ENCODE results near the gene PPP1R9B. TPM values are rescaled to one million over a fixed set of nuclear protein-coding genes. Genes with fewer than 3 reads are reported as not detected.

The PPP1R9B gene
- total RNA-seq, 1 donor from 2014 or later: 40.5 TPM

- no peak for DNase-seq (ENCODE audit: low read depth)
These were observed 38.0 kb upstream of the PPP1R9B start for GRCh38 chr17:50188531-50188920.

- peak; percentile 51 for DNase-seq (ENCODE audit: low read depth)
These were observed 37.5 kb upstream of the PPP1R9B start for GRCh38 chr17:50187751-50188530.

GRCh38 chr17:50187394-50187725 lies 36.9 kb upstream of the PPP1R9B start:
- no peak for DNase-seq (ENCODE audit: low read depth)

- peak; percentile 56 for DNase-seq (ENCODE audit: low read depth)
These were observed 36.4 kb upstream of the PPP1R9B start for GRCh38 chr17:50186661-50187393.

- DNase-seq (ENCODE audit: low read depth): peak; percentile 24
These were observed 35.4 kb upstream of the PPP1R9B start for GRCh38 chr17:50185631-50186471.

DNA sequence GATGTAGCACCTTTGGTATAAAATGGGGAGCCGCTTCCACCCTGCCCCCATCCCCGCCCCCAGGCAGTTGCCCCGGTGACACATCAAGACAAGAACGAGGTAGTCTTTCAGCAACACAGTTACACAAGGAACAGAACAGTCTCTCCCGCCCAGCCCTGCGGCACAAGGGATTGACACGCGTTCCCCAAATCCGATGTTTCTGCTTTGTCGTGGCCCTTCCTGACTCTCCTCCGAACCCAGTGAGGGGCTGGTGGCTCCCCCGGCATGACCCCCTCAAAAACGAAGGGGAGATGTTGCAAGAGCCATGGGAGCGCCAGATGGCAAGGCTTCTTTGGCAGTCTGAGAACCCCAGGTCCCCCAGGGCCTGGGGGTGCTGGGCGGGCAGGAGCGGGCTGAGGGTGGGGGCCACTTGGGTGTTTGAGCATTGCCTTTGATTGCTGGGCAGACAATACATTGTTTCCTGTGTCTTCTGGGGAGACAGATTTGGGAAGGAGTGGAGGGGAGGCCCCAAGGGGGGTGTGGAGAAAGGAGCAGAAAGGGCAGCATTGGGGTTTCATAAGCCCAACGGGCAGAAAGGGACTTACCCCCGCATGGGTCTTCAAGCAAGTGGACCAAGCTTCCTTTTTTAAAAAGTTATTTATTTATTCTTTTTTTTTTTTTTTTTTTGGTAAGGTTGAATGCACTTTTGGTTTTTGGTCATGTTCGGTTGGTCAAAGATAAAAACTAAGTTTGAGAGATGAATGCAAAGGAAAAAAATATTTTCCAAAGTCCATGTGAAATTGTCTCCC lies 34.3 kb upstream of the PPP1R9B start:
- peak; percentile 43 for DNase-seq (ENCODE audit: low read depth)

- DNase-seq (ENCODE audit: low read depth): peak; percentile 36
These were observed 33.6 kb upstream of the PPP1R9B start for GRCh38 chr17:50184064-50184463.

GRCh38 chr17:50183421-50183994 lies 33.0 kb upstream of the PPP1R9B start:
- peak; percentile 20 for DNase-seq (ENCODE audit: low read depth)

DNA sequence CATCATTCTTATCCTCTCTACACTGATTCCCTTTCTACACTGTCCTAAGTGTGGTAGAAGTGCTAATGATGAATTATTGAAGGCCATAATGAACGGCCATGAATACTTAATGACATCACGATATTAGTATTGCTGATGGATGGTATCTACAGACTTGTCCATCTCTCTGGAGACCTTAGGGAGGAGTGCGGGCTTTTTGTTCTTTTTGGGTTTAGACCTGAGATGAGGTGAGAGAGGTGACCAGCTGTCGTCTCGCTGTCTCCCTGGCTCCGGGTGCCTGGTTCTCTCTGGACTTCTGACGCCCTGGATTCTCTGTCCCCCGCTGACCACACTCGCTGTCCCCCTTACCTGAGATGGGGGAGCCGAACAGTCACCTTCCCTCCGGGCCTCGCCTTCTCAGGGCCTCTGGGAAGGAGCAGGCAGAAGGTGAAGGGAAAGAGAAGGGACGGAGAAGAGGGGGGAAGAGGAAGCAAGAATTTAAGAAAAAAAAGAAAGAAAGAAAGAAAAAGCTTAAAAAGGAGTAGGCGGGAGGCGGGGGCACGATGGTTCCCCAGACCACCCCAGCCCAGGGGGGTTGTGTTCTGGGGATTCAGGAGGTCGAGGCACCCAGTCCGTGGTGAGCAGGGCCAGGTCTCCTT lies 32.4 kb upstream of the PPP1R9B start:
- peak; percentile 31 for DNase-seq (ENCODE audit: low read depth)

- DNase-seq (ENCODE audit: low read depth): peak; percentile 87
These were observed 31.4 kb upstream of the PPP1R9B start for GRCh38 chr17:50181591-50182560.

- no peak for DNase-seq (ENCODE audit: low read depth)
These were observed 30.7 kb upstream of the PPP1R9B start for GRCh38 chr17:50181144-50181543.

DNA sequence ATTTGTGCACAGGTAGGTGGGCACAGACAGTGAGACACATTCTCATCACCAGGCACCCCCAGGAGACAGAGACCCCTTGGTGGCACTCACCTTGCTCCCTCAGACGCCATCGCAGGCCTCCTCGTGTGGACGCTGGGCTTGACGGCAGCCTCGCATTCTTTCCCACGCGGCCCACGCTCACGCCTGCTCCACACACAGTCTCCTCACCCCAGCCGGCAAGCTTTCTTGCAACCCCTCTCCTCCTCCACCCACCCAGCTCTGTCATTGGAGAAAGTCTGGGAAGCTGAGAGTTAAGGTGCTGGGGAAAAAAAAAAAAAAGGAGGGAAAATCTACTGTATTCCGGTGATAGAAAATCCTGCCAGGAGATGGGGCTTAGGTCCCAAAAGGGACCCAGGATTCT lies 30.1 kb upstream of the PPP1R9B start:
- no peak for DNase-seq (ENCODE audit: low read depth)

- DNase-seq (ENCODE audit: low read depth): no peak
These were observed 29.6 kb upstream of the PPP1R9B start for GRCh38 chr17:50180111-50180510.

GRCh38 chr17:50177983-50178834 lies 27.7 kb upstream of the PPP1R9B start:
- peak; percentile 97 for DNase-seq (ENCODE audit: low read depth)

- DNase-seq (ENCODE audit: low read depth): no peak
These were observed 27.0 kb upstream of the PPP1R9B start for GRCh38 chr17:50177476-50177875.

- DNase-seq (ENCODE audit: low read depth): peak; percentile 52
These were observed 26.3 kb upstream of the PPP1R9B start for GRCh38 chr17:50176559-50177357.

Measured in myocyte (in vitro differentiated cells).